ENCODE data around the gene EN1. TPM values are rescaled to one million over a fixed set of nuclear protein-coding genes. Genes with fewer than 3 reads are reported as not detected.

EN1 gene
- total RNA-seq, 1 experiment from 2014 or later, result 0.10 TPM

DNA sequence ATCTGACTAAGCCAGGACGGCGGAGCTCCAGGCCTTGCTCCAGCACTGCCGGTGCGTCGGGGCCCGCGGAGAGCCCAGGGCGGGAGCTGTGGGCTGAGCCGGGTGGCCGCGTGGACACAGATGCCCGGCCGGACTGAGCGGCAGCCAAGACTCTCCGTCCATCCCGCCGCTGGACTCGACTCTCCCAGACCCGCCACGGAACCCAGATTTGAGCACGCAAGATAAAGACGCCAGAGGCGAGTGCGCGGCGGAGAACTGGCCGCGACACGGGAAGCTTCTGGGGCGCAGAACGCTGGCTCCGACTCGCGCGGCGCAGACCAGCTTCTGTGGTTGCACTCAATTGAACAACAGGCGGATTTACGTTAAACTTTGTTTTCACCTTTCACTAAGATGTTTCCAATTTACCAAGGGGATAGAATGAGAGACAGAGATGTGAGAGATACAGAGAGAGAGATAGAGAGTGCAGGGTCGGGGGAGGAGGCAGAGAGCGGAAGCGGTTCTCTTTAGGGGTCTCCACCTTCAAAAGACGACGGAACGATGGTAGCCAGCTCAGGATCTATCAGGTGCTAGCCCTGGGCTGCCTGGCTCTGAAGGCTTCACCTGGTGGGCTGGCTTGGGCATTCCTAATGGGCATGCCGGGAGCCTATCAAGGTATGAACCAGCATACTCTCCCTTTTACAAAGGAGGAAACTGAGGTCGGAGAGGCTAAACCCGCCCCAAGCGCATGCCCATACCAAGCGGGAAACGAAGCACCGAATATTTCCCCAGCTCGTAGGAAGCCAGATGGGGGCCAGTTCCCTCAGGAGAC, 10.4 kb upstream of the EN1 start:
- in situ Hi-C loops (cut with HindIII; ENCODE audit: low pct_unique_long_range_greater_than_20kb, low sequenced_read_pairs), result no loop called here

DNA sequence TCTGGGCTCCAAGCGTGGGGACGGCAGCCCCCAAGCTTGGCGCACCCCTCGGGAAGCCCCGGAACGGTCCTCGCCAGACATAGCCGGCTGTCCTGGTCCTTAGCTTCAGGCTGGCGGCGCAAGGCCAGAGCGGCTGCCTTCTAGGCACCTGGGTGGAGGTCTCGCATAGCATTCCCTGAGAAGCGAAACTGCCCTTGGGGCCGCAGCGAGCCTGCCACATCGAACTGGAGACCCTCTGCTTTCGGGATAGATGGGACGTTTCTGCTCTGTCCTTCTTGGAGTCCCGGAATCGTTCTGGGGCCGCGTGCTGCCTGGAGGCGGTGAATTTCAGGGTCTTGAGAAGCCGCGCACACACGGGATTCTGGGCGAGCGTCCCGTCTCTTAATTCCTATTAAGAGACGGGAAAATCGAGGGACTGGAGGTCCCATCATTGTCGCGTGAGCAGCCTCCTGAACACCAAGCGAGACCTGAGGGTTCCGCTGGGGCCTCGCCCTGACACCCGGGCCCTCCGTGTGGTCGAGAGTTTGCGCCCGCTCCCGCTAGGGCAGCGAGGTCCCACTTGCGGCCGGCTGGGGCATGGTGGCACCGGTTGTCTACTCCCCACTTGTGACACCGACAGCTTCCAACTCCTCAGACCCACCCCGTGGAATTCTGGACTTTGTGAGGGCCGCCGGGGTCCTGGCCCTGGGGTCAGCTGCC, 9.7 kb upstream of the EN1 start:
- in situ Hi-C loops (cut with HindIII; ENCODE audit: low pct_unique_long_range_greater_than_20kb, low sequenced_read_pairs), result no loop called here
- DNase-seq (ENCODE audit: low read depth), result no peak

More for the DNA sequence above, 10.4 kb upstream of the EN1 start:
- no peak for DNase-seq (ENCODE audit: low read depth)

DNA sequence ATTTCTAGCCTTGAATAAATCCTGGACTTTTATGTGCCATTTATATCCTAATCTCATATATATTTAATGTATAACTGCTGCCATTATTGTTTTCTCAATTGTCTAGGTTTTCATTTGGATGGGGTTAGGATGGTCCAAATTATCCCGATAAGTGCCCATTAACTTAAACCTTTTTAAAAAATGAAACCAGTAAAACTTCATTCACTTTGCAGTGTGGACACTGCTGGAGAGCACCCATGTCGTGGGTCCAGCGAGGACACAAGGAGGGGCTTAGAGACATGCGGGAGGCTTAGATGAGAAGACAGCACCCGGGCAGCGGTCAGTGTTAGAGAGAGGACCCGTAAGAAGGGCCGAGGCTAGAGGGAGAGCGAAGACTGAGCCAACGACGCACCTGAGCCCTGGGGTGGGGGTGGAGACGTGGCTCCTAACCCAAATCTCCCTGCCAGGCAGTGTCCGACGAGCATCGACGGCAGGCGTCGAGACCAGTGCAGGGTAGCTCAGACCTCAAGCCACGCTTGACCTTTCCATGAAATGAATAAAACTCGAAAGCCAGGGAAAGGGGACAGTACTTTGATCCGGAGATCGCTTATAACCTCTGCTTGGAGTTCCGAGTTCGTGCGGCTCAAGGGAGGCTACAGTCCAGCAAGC, 9.0 kb upstream of the EN1 start:
- in situ Hi-C loops (cut with HindIII; ENCODE audit: low pct_unique_long_range_greater_than_20kb, low sequenced_read_pairs), result no loop called here
- no peak for DNase-seq (ENCODE audit: low read depth)

DNA sequence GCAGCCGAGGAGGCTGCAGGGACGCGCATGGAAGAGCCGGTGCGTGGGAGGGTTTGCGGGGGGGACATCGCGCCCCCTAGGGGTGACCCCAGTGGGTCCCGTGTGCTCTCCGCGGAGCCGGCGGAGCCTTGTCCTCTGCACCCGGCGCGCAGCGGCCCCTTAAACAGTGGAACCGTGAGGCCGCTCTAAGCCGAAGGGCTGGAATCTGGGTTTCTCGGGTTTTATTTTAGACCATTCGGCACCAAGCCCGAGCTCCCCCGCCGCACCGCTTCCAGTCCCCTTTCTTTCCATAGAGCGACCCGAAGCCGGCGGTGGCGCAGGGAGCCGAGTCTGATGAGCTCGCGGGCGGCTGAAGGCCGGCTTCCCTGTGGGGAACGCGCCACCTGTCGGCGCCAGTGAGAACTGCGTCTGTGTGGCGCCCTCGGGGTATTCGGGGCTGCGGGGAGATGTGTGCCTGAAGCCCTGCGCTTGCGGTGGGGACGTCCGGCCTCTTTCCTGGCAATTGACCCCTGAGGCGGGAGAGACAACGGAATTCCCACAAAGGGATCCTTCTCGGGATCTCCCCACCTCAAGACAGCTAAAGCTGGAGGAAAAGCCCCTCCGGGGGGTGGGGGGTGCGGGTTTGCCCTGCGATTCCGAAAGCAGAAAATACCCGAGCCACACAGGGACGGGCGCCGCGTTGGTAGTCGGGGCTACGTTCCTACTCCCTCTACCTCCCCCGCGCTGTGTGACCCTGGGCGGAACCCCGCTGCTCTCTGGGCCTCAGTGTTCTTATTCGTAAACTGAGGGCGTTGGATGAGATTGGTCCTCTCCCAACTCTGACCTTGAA, 8.2 kb upstream of the EN1 start:
- peak; percentile 78 for DNase-seq (ENCODE audit: low read depth)
- in situ Hi-C loops (cut with HindIII; ENCODE audit: low pct_unique_long_range_greater_than_20kb, low sequenced_read_pairs), result no loop called here

DNA sequence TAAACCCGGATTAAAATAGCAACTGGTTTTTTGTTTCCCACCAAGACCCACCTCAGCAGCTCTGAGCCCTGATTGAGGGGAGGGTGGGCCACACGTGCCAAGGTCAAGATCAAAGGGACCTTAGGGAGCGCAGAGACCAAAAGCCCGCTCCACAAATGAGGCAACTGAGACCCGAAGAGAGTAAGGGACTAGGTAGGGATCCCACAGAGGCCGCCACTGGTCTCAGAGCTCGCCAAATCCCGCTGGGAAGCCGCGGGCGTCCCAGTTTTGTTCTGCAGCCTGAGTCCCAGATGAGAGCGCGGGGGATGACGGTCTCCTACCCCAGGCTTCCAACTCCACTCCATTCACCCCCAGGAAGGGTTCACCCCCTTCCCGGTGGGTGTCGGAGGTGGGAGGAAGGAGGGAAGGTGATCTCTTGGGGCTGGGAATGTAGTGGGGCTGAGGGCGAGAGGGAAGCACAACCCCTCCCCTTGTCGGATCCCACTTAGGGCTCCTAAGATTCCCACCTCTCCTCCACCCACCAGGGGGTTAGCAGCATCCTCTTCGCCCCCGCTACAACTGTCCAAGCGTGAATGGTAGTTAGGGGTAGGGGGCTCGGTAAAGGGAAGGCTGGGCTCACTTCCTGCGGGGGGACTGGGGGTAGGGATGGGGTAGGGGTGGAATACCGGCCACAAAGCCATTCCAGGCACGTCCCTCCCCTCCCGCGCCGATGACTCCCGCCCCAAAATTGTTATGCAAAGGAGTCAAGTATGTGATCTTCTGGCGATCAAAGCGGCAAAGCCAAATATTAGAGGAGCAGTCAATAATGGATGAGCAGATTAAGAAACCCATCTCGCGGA, 7.3 kb upstream of the EN1 start:
- DNase-seq (ENCODE audit: low read depth), result no peak
- in situ Hi-C loops (cut with HindIII; ENCODE audit: low pct_unique_long_range_greater_than_20kb, low sequenced_read_pairs), result no loop called here

- in situ Hi-C loops (cut with HindIII; ENCODE audit: low pct_unique_long_range_greater_than_20kb, low sequenced_read_pairs), result no loop called here
- no peak for DNase-seq (ENCODE audit: low read depth)
Observed at GRCh38 chr2:118853651-118854291, 6.3 kb upstream of the EN1 start.

DNA sequence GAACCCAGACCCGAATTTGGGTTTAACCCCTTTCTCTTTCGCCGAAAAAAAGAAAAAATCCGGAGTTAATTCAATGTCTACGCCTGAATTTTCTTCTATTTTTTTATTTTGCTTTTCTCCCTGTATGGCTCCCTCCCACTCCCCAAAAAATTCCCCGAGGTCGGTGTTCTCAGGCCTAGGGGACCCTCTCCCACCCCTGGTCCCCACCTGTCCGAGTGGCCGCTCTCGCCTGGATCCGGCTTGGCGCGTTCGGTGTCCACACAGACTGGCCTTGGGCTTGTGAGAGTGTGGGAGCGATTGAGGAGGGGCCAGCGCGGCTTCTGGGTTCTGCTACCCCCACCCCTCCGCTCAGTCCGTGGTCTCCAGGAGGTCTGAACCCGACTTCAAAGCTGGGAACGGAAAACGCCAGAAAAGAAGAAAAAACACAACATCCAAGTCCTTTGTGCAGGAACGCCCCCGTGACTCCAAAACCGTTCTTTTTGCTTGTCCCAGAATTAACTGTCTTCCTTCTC, 5.7 kb upstream of the EN1 start:
- DNase-seq (ENCODE audit: low read depth), result no peak
- in situ Hi-C loops (cut with HindIII; ENCODE audit: low pct_unique_long_range_greater_than_20kb, low sequenced_read_pairs), result no loop called here

DNA sequence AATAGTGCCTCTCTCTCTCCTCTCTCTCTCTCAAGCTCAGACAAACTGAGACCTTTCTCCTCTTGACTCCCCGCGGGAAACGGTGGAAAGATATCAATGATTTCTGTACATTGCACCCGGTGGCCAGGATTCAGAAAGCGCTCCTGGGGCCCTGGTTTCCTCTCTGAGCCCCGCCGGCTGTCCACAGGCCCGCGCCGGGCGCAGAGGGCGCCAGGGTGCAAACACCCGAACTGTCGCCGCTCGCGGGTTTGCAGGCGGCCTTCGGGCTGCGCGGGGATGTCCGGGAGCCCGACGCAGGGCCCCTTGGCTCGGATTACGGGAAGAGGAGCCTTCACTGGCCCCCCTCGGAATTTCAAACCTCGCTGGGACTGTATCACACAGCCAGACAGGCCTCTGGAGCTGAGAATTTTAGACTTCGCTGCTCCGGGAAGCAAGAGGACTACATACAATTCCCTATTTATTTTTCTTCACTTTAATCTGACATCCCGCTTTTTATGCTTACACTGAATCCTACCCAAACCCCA, 5.2 kb upstream of the EN1 start:
- in situ Hi-C loops (cut with HindIII; ENCODE audit: low pct_unique_long_range_greater_than_20kb, low sequenced_read_pairs), result no loop called here
- no peak for DNase-seq (ENCODE audit: low read depth)

- DNase-seq (ENCODE audit: low read depth), result no peak
- in situ Hi-C loops (cut with HindIII; ENCODE audit: low pct_unique_long_range_greater_than_20kb, low sequenced_read_pairs), result no loop called here
Observed at GRCh38 chr2:118851650-118852049, 4.2 kb upstream of the EN1 start.

DNA sequence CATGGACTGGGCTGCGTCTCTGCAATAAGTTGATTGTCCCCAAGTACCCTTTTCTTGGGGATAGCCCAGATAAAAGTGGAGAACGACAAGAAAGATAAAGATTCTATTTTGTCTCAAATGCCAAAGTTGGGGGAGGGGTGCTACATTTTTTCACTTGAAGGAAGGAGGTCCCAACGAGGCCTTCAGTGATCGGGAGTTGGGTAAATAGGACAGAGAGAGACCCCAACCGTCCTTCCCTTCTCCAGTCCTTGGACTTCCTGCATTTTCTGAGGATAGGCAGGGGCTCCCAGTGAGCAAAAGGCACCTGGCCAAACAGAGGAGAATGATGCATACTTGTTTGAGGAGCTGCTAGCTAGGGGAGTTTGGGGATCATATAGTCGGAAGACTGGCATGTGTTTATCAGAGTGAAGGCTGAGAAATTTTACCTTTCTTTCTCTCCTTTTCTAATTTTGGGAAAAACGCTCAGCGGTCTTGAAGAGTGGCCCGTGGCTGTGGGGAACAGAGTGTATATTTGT, 3.5 kb upstream of the EN1 start:
- no peak for DNase-seq (ENCODE audit: low read depth)
- in situ Hi-C loops (cut with HindIII; ENCODE audit: low pct_unique_long_range_greater_than_20kb, low sequenced_read_pairs), result no loop called here

DNA sequence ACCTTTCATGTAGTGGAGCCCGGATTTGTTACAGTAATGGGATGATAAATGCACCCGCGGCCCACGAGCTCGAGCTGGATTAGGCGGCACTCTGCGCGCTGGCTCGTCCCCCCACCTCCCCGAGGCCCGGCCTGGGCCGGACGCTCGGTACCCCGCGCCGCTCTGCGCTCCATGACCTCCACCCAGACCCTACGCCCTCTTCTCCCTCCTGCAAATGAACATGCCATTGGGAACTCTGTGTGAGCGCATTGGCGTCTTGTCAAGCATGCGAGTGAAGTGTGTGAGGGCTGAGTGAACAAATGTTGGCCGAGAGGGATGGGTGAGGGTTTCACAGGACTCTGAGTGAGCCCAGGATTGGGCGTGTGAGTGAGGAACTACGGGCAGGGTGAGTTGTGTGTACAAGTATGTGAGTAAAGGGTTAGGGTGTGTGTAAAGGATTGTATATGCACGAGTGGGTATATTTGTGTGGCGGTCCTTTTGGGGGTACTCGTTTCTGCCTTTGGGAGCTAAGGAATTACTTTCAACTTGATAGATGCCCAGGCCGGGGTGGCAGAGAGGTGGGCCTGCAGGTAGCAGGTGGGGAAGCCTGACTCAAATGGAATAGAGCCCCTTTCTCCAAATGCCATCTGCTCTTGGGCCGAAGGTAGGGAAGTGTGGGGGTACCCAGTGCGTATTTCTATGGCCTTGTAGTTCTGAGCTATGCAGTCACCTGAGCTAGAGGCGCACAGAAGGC, 2.9 kb upstream of the EN1 start:
- no peak for DNase-seq (ENCODE audit: low read depth)
- in situ Hi-C loops (cut with HindIII; ENCODE audit: low pct_unique_long_range_greater_than_20kb, low sequenced_read_pairs), result no loop called here

DNA sequence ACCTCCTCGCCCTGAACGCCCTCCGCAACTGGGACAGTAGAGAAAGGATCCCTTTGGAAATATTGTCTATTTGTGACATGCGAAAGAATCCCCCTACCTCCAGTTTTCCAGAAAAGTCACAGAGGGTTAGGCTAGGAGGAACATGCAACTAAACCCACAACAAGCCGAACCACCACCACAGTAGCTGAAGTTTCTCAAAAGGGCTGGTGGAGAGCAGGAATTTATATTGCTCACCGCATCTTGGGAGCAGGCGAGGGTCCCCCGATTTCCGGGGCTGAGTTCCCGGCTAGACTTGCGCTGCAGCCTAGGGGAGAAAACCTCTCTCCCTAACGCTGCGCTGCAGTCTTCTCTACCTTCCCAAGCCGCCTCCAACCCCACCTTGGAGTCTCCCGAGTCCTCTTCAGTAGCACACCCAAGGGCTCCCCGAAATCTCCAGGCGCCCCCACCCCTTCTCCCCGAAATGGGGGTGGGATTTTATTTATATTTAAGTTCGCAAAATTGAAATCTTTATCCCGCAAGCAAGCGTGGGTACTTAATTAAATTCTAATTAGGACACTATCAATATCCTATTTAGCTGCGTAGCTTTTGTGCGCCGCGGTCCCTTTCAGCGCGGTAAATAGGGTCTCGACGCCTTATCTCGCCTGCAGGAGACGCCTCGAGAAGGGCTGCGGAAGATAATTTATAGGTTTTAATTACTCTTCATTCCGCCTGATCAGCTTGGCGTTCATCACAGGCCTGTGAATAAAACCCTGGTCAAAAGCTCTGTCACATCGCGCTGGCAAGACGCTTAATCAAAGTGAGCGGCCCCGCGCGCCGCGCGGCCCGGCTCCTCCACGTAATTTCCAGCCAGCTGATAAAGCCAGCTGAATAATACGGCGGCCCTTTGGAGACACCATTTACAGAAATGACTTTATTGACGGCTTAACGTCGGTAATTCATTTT, 2.0 kb upstream of the EN1 start:
- no peak for DNase-seq (ENCODE audit: low read depth)
- in situ Hi-C loops (cut with HindIII; ENCODE audit: low pct_unique_long_range_greater_than_20kb, low sequenced_read_pairs), result no loop called here

DNA sequence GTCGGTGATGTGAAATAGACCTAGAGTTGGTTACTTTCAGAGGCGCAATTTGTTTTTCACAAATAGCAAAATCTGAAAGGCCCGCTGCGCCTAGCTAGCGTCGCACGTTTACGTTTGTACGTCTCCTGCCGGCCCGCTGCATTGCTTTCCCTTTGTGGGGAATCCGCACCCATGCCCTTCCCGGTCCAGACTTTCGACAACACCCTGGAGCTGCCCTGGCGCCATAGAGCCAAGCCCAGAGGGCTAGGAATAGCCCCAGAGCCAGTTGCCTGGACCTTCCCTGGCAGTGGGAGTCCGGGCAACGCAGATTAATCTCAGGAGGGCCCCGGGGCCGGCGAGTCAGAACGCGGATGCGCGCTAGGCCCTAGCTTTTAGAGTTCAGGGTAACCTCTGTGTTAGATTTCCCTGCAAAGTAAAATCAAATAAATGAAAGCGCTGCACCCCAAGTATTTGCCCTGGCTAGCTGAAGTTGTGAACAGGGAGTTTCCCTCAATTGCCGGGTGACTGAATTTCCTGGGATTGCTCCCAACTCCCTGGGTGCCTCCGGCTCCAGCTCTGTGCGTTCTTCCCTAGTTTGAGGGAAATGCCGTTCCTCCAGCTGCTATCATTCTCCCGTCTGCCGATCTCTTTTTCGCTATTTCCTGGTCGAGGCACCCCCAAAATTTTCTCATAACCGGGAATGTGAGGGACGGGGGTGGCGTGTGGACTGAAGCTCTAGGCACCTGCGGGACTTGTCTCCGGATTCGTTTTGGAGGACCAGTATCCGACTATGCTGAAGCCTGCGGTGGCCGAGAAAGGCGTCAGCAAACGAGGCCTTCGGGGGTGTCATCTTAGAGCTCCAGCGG, 1.2 kb upstream of the EN1 start:
- in situ Hi-C loops (cut with HindIII; ENCODE audit: low pct_unique_long_range_greater_than_20kb, low sequenced_read_pairs), result no loop called here
- DNase-seq (ENCODE audit: low read depth), result no peak

- DNase-seq (ENCODE audit: low read depth), result peak; percentile 88
- in situ Hi-C loops (cut with HindIII; ENCODE audit: low pct_unique_long_range_greater_than_20kb, low sequenced_read_pairs), result no loop called here
Observed at GRCh38 chr2:118847762-118848172, 319 bp upstream of the EN1 start.
